Kidney epithelial cell (primary cell): ENCODE data around the gene GIPC3. TPM values are rescaled to one million over a fixed set of nuclear protein-coding genes. Genes with fewer than 3 reads are reported as not detected.

Experiments
- DNase-seq: peaks from one replicate; pipeline ENCODE4 v3.0.0-alpha.2; 2010; ENCODE audit warnings: low read depth
- H3K27me3 ChIP-seq: 2 replicates; pipeline ENCODE4 v1.6.0; 2011; ENCODE audit warnings: low read length; ENCODE audit not compliant: control insufficient read depth, insufficient read depth
- H3K36me3 ChIP-seq: 2 replicates; pipeline ENCODE4 v1.5.1; 2011; ENCODE audit warnings: low read length; ENCODE audit not compliant: control insufficient read depth, insufficient read depth
- H3K4me3 ChIP-seq: 2 replicates; pipeline ENCODE4 v1.5.1; 2011; ENCODE audit warnings: low read depth, mild to moderate bottlenecking, control low read depth, low read length
- CTCF ChIP-seq: IDR thresholded peaks from 2 replicates; pipeline ENCODE4 v1.5.1; 2011; ENCODE audit warnings: mild to moderate bottlenecking, moderate library complexity, low read length, control low read depth, inconsistent platforms; ENCODE audit not compliant: insufficient read depth, poor library complexity, severe bottlenecking
- total RNA-seq: library from RNA; depleted of rRNA; stranded (reverse); fragments of >200 nt; gene quantifications from 2 replicates; pipeline ENCODE4 v1.2.3, GENCODE V29; 2015

The GIPC3 gene
- total RNA-seq, 1 donor from 2014 or later: 0.21 TPM

- no peak for TF ChIP-seq CTCF
- Histone ChIP-seq H3K36me3 (peaks cover 2% of the 10 kb centered on the region), H3K4me3 (no peak overlapping the region)
Measured at GRCh38 chr19:3544058-3544376, 41.3 kb upstream of the GIPC3 start.

DNA sequence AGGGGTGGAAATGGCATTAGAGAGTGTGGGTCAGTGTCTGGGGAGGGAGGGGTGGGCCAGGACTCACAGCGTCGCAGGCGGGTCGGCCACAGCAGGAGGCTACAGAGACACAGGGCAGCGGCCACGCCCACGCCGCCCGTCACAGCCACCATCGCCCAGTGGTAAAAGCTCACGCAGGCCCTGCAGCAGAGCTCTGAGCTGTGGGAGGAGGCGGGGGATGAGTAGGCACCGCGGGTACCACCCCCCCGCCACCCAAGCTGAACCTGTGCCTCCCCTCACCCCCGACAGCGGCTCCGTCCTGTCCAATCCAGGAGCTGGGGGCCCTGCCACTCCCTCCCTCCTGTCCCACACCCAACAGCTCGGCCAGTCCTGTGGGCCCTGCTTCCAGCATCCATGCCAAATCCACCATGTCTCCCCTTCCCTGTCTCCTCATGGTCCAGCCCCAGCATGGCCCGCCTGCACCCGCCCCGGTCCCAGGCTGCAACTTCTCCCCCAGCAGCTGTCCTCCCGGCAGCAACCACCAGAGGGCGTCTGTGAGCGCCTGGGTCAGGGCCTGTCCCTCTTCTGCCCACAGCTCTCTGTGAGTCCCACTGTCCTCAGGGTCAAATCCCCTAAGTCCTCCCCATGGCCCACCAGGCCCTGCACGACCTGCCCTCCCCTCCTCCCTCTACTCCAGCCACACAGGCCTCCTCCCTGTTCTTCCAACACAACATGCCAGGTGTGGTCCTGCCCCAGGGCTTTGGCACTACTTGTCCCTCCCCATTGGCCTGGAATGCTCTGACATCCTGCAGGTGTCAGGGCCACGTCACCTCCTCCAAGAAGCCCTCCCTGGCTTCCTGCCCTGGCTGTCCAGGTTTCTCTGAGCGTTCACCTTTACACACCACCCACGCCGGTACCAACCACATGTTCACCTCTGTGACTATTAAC lies 40.3 kb upstream of the GIPC3 start:
- peak; percentile 99 for TF ChIP-seq CTCF
- H3K36me3 ChIP-seq: peaks cover 2% of the 10 kb centered on the region
- DNase-seq: no peak
- H3K27me3 ChIP-seq: no peaks in the 10 kb centered on the region
- no peak overlapping the region for H3K4me3 ChIP-seq

More at GRCh38 chr19:3544058-3544376, 41.3 kb upstream of the GIPC3 start:
- no peaks in the 10 kb centered on the region for H3K27me3 ChIP-seq
- DNase-seq: no peak

DNA sequence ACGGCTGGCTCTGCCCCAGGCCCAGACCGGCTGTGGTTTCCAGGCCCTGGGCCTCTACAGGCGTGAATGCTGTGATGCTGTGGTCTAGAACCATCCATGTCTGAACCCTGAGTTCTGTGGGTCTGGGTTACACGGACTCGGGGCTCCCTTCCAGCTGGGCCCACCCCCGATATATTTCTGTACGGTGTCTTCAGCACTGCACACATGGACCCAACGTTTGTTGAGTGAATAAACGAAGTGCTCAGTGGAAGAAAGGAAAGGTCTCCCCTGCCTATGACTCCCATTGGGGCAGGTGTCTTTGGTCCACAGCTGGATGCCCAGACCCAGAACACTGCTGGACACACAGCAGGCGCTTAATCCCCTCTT lies 39.6 kb upstream of the GIPC3 start:
- TF ChIP-seq CTCF: no peak
- no peak for DNase-seq
- H3K4me3 ChIP-seq: no peak overlapping the region
- peaks cover 2% of the 10 kb centered on the region for H3K36me3 ChIP-seq
- H3K27me3 ChIP-seq: no peaks in the 10 kb centered on the region

DNA sequence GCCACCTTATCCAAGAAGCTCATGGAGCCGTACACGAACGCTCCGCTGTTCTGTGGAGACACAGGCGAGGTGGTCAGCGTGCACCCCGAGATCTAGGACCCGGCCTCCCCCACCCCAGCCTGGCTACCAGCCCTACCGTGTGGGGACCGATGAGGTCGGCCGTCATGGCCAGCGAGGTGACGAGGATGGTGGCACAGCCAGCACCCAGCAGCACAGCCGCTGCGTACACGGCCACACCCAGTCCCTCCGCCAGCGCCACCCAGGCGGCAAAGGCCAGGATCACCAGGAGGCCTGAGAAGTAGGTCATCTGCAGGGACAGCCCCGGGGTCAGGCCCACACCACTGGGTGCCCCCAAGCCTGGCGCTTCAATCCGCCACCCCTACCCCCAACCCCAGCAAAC lies 39.2 kb upstream of the GIPC3 start:
- H3K27me3 ChIP-seq: no peaks in the 10 kb centered on the region
- no peak overlapping the region for H3K4me3 ChIP-seq
- no peak for TF ChIP-seq CTCF
- no peak for DNase-seq
- H3K36me3 ChIP-seq: peaks cover 2% of the 10 kb centered on the region

GRCh38 chr19:3547301-3547731 lies 38.0 kb upstream of the GIPC3 start:
- H3K27me3 ChIP-seq: no peaks in the 10 kb centered on the region
- TF ChIP-seq CTCF: peak; percentile 65
- H3K4me3 ChIP-seq: no peak overlapping the region
- DNase-seq: no peak
- peaks cover 2% of the 10 kb centered on the region for H3K36me3 ChIP-seq
